Measurements from ENCODE around the gene CNTNAP2. TPM values are rescaled to one million over a fixed set of nuclear protein-coding genes. Genes with fewer than 3 reads are reported as not detected.

CNTNAP2 gene
- total and polyA plus RNA-seq, 2 of the 8 experiments (the other 6 are each of a cell fraction or from before 2014, with no cell fraction given) = 27.9 to 71.0 TPM

- 81% methylated on average over 4 of the region's 4 CpGs; no CpG with 5 or more reads in 1 of the 2 experiments for WGBS, 2 experiments (ENCODE audit: extremely low coverage in 1 of 2, insufficient coverage in 1 of 2, insufficient read length in 1 of 2, insufficient replicate concordance in 2 of 2, low coverage in 1 of 2, low lambda C conversion rate in 2 of 2, missing lambda C conversion rate in 1 of 2)
- TF ChIP-seq TAF1 (IDR thresholded peaks at IDR 0.05; ENCODE audit: low read depth, low read length) (no peak), KDM5A (IDR thresholded peaks at IDR 0.05; ENCODE audit: low read length) (no peak), SUZ12 (IDR thresholded peaks at IDR 0.05; ENCODE audit: low read length) (no peak), JUND (IDR thresholded peaks at IDR 0.05; ENCODE audit: low read length) (no peak), FOSL1 (IDR thresholded peaks at IDR 0.05; ENCODE audit: insufficient read depth, low read depth, low read length) (no peak), CHD2 (IDR thresholded peaks at IDR 0.05; ENCODE audit: low read length) (no peak), SP1 (IDR thresholded peaks at IDR 0.05; ENCODE audit: low read depth, low read length) (no peak), SP4 (IDR thresholded peaks at IDR 0.05; ENCODE audit: low read length) (no peak), GTF2F1 (IDR thresholded peaks at IDR 0.05; ENCODE audit: borderline replicate concordance, low read depth, low read length) (no peak)
- TF ChIP-seq, protein P1, sequence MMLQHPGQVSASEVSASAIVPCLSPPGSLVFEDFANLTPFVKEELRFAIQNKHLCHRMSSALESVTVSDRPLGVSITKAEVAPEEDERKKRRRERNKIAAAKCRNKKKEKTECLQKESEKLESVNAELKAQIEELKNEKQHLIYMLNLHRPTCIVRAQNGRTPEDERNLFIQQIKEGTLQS (IDR thresholded peaks at IDR 0.05; ENCODE audit: insufficient read depth, low read depth, low read length) = no peak
Observed at GRCh38 chr7:148214101-148214500, 2097.5 kb downstream of the CNTNAP2 start.

More at GRCh38 chr7:148214101-148214500, 2097.5 kb downstream of the CNTNAP2 start:
- Histone ChIP-seq H3K27me3 (replicated peaks in 1 of 4; ENCODE audit: control insufficient read depth in 3 of 4, extremely low read depth in 1 of 4, insufficient read depth in 3 of 4, low read length in 3 of 4) (no peaks in the 10 kb centered on the region), H3K79me1 (ENCODE audit: low read depth, low read length) (no peaks in the 10 kb centered on the region), H2AK5ac (ENCODE audit: low read depth, low read length) (no peak overlapping the region), H3K14ac (ENCODE audit: insufficient read length) (no peak overlapping the region), H2BK20ac (ENCODE audit: low read length) (no peak overlapping the region), H3K18ac (ENCODE audit: extremely low read depth, low read length) (no peak overlapping the region), H4K8ac (ENCODE audit: extremely low read depth, insufficient read depth, low read length) (no peak overlapping the region), H4K91ac (replicated peaks; ENCODE audit: insufficient read length, low read length) (no peak overlapping the region), H2BK15ac (ENCODE audit: low read length) (no peak overlapping the region), H3K9ac (replicated peaks in 1 of 4; ENCODE audit: extremely low read depth in 1 of 4, low read depth in 3 of 4, low read length in 3 of 4) (no peak overlapping the region), H2BK120ac (replicated peaks; ENCODE audit: low read depth, low read length) (no peak overlapping the region), H2AFZ (ENCODE audit: low read length) (peak overlapping the region; percentile 77; the same call in 1 of the 2 replicates), H3K9me3 (ENCODE audit: insufficient read depth in 2 of 2, low read depth in 1 of 2, low read length in 1 of 2) (peaks cover 0 to 3% of the 10 kb centered on the region in 2 experiments; a peak in 3 of 4 replicates), H3K4me2 (ENCODE audit: insufficient read depth in 1 of 2, low read depth in 2 of 2, low read length in 2 of 2) (no peak overlapping the region), H3K23ac (ENCODE audit: insufficient read length) (no peak overlapping the region), H3K56ac (replicated peaks; ENCODE audit: insufficient read length, low read depth, low read length) (no peak overlapping the region), H4K20me1 (replicated peaks in 1 of 2; ENCODE audit: control insufficient read depth in 1 of 2, insufficient read depth in 2 of 2, low read length in 2 of 2) (no peaks in the 10 kb centered on the region), H2BK12ac (ENCODE audit: low read depth, low read length) (no peak overlapping the region), H3K4ac (replicated peaks; ENCODE audit: insufficient read length, low read depth, low read length) (no peak overlapping the region), H3K4me3 (ENCODE audit: extremely low read depth in 1 of 4, insufficient read depth in 2 of 4, low read depth in 3 of 4, low read length in 4 of 4) (no peak overlapping the region), H3K36me3 (ENCODE audit: control insufficient read depth in 2 of 4, insufficient read depth in 4 of 4, low read length in 3 of 4) (no peaks in the 10 kb centered on the region), H3K4me1 (replicated peaks in 1 of 4; ENCODE audit: control insufficient read depth in 3 of 4, insufficient read depth in 4 of 4, low read length in 3 of 4) (no peaks in the 10 kb centered on the region), H2BK5ac (ENCODE audit: low read depth, low read length) (no peak overlapping the region), H3K27ac (ENCODE audit: low read depth, low read length) (no peak overlapping the region), H3K79me2 (ENCODE audit: control insufficient read depth in 1 of 2, insufficient read depth in 2 of 2, low read length in 2 of 2) (no peaks in the 10 kb centered on the region), H3K23me2 (ENCODE audit: low read depth, low read length) (no peaks in the 10 kb centered on the region), H4K5ac (ENCODE audit: insufficient read length, low read depth, low read length) (no peak overlapping the region)
- DNase-seq (ENCODE audit: low read depth in 1 of 2, low spot score in 2 of 2) (no peak), FAIRE-seq (no peak)
- ChIA-PET CTCF (ENCODE audit: partially characterized antibody) (no interaction called here), POLR2A (ENCODE audit: partially characterized antibody) (no interaction called here)
